Stimulated activated CD8-positive, alpha-beta memory T cell treated with anti-CD3 and anti-CD28 coated beads, Interleukin-15, amount 100 ng/mL, for 1 hour (primary cell): Measurements from ENCODE around the gene LAMA1.

Experiments used
- DNase-seq: peaks from one replicate; pipeline ENCODE4 v3.0.0-alpha.2; 2020; ENCODE audit warnings: low read depth

The LAMA1 gene

GRCh38 chr18:7047336-7047735 is 70.3 kb downstream of the LAMA1 start:
- no peak for DNase-seq

GRCh38 chr18:7038330-7038851 is 79.2 kb downstream of the LAMA1 start:
- no peak for DNase-seq

GRCh38 chr18:7037470-7037869 is 80.1 kb downstream of the LAMA1 start:
- no peak for DNase-seq

GRCh38 chr18:7035807-7036206 is 81.8 kb downstream of the LAMA1 start:
- no peak for DNase-seq

- no peak for DNase-seq
These were observed 82.7 kb downstream of the LAMA1 start for GRCh38 chr18:7034924-7035323.

GRCh38 chr18:7032537-7032936 is 85.1 kb downstream of the LAMA1 start:
- no peak for DNase-seq

GRCh38 chr18:7028625-7029024 is 89.0 kb downstream of the LAMA1 start:
- DNase-seq: no peak

GRCh38 chr18:7025194-7025593 is 92.4 kb downstream of the LAMA1 start:
- no peak for DNase-seq

GRCh38 chr18:7023581-7023980 is 94.0 kb downstream of the LAMA1 start:
- DNase-seq: no peak

- no peak for DNase-seq
These were observed 94.5 kb downstream of the LAMA1 start for GRCh38 chr18:7023063-7023580.

- DNase-seq: no peak
These were observed 95.4 kb downstream of the LAMA1 start for GRCh38 chr18:7021994-7022840.

- no peak for DNase-seq
These were observed 96.4 kb downstream of the LAMA1 start for GRCh38 chr18:7020995-7021777.

GRCh38 chr18:7017013-7017412 is 100.6 kb downstream of the LAMA1 start:
- DNase-seq: no peak

GRCh38 chr18:7011142-7011541 is 106.5 kb downstream of the LAMA1 start:
- no peak for DNase-seq

- DNase-seq: no peak
These were observed 113.6 kb downstream of the LAMA1 start for GRCh38 chr18:7004009-7004408.

- DNase-seq: no peak
These were observed 115.5 kb downstream of the LAMA1 start for GRCh38 chr18:7002107-7002506.

- no peak for DNase-seq
These were observed 117.0 kb downstream of the LAMA1 start for GRCh38 chr18:7000484-7001096.

- no peak for DNase-seq
These were observed 119.8 kb downstream of the LAMA1 start for GRCh38 chr18:6997808-6998207.

- no peak for DNase-seq
These were observed 122.7 kb downstream of the LAMA1 start for GRCh38 chr18:6994771-6995430.

GRCh38 chr18:6994056-6994770 is 123.4 kb downstream of the LAMA1 start:
- DNase-seq: no peak

- no peak for DNase-seq
These were observed 124.8 kb downstream of the LAMA1 start for GRCh38 chr18:6992761-6993160.
